GM12873 (cell line): Measurements from ENCODE around the gene PIK3C3.

Experiments
- CTCF ChIP-seq: IDR thresholded peaks from 2 replicates; pipeline ENCODE4 v1.5.1; 2012; ENCODE audit warnings: low read depth, mild to moderate bottlenecking, moderate library complexity, low read length, control low read depth; ENCODE audit not compliant: insufficient read depth; ENCODE audit errors: missing control alignments

PIK3C3 gene

GRCh38 chr18:41940506-41941215 lies 14.4 kb upstream of the PIK3C3 start:
- TF ChIP-seq CTCF: no peak

GRCh38 chr18:41942254-41942653 lies 12.8 kb upstream of the PIK3C3 start:
- no peak for TF ChIP-seq CTCF

GRCh38 chr18:41948544-41949110 lies 6.4 kb upstream of the PIK3C3 start:
- no peak for TF ChIP-seq CTCF

GRCh38 chr18:41949206-41949920 lies 5.7 kb upstream of the PIK3C3 start:
- TF ChIP-seq CTCF: no peak

GRCh38 chr18:41955688-41956087 lies 654 bp downstream of the PIK3C3 start:
- no peak for TF ChIP-seq CTCF

- TF ChIP-seq CTCF: no peak
These were observed 4.0 kb downstream of the PIK3C3 start for GRCh38 chr18:41959045-41959444.

- no peak for TF ChIP-seq CTCF
These were observed 10.7 kb downstream of the PIK3C3 start for GRCh38 chr18:41965634-41966255.
